WTC11 (cell line): ENCODE results near the gene GALNT5. TPM values are rescaled to one million over a fixed set of nuclear protein-coding genes. Genes with fewer than 3 reads are reported as not detected.

Source experiments
- ATAC-seq: fragments of 200-7000 bp; cut with Tn5 transposase; 2 replicates; pipeline ENCODE4 v1.10.0; 2021; ENCODE audit warnings: mild to moderate bottlenecking, moderate library complexity
- CTCF ChIA-PET: fragments of 300-600 bp; sonication (Branson Sonifier 250); formaldehyde crosslinking; loops from one replicate; lab custom pipeline; 2021; ENCODE audit warnings: antibody characterized with exemption; lab: Charles Lee
- POLR2A ChIA-PET: fragments of 350-600 bp; sonication (Branson Sonifier 250); formaldehyde crosslinking; loops from one replicate; lab custom pipeline; 2021; ENCODE audit warnings: antibody characterized with exemption; lab: Charles Lee
- DNase-seq: peaks from one replicate; pipeline ENCODE4 v3.0.0; 2021; ENCODE audit warnings: low spot score
- H3K27ac Mint-ChIP-seq: 2 replicates; pipeline ENCODE4 v1.8.0; 2021; ENCODE audit warnings: mixed read lengths
- H3K27me3 Mint-ChIP-seq: 2 replicates; pipeline ENCODE4 v1.8.0; 2021; ENCODE audit warnings: low read depth, mild to moderate bottlenecking, moderate library complexity, mixed read lengths
- H3K36me3 Mint-ChIP-seq: 2 replicates; pipeline ENCODE4 v1.8.0; 2021; ENCODE audit warnings: mixed read lengths
- H3K4me1 Mint-ChIP-seq: 2 replicates; pipeline ENCODE4 v1.8.0; 2022; ENCODE audit warnings: mixed read lengths
- H3K4me3 Mint-ChIP-seq: 2 replicates; pipeline ENCODE4 v1.8.0; 2021; ENCODE audit warnings: mild to moderate bottlenecking, moderate library complexity, mixed read lengths
- H3K9me3 Mint-ChIP-seq: 2 replicates; pipeline ENCODE4 v1.8.0; 2021; ENCODE audit warnings: mixed read lengths
- AFF4 ChIP-seq: sonication (generic); formaldehyde crosslinking; IDR thresholded peaks from 2 replicates; pipeline ENCODE4 v1.8.1; 2023; ENCODE audit warnings: mild to moderate bottlenecking, missing genetic modification reagents, borderline replicate concordance
- AR ChIP-seq: fragments of 250-450 bp; sonication (Bioruptor Pico); IDR thresholded peaks from 2 replicates; pipeline ENCODE4 v1.9.0; 2021; ENCODE audit warnings: mild to moderate bottlenecking
- ATF3 ChIP-seq: sonication (generic); formaldehyde crosslinking; conservative IDR thresholded peaks from 2 replicates; pipeline ENCODE4 v1.8.1; 2022; ENCODE audit warnings: mild to moderate bottlenecking, missing genetic modification reagents
- E2F1 ChIP-seq: sonication (generic); formaldehyde crosslinking; IDR thresholded peaks from 2 replicates; pipeline ENCODE4 v1.8.0; 2022; ENCODE audit warnings: mild to moderate bottlenecking, missing genetic modification reagents
- GTF2I ChIP-seq: fragments of 250-450 bp; sonication (Bioruptor Pico); conservative IDR thresholded peaks from 2 replicates; pipeline ENCODE4 v1.4.0; 2021; ENCODE audit warnings: mild to moderate bottlenecking
- HMGA2 ChIP-seq: fragments of 250-450 bp; sonication (Bioruptor Pico); IDR thresholded peaks from 2 replicates; pipeline ENCODE4 v1.4.0; 2021; ENCODE audit warnings: mild to moderate bottlenecking, moderate library complexity
- KAT7 ChIP-seq: sonication (generic); formaldehyde crosslinking; IDR thresholded peaks from 2 replicates; pipeline ENCODE4 v1.8.1; 2023; ENCODE audit warnings: missing genetic modification reagents, mild to moderate bottlenecking, borderline replicate concordance
- MAX ChIP-seq: sonication (generic); formaldehyde crosslinking; IDR thresholded peaks from 2 replicates; pipeline ENCODE4 v1.8.0; 2022; ENCODE audit warnings: mild to moderate bottlenecking, missing genetic modification reagents
- NFATC4 ChIP-seq: fragments of 250-450 bp; sonication (Bioruptor Pico); IDR thresholded peaks from 2 replicates; pipeline ENCODE4 v1.9.0; 2021; ENCODE audit warnings: mild to moderate bottlenecking
- NR2C2 ChIP-seq: sonication (generic); formaldehyde crosslinking; IDR thresholded peaks from 2 replicates; pipeline ENCODE4 v1.8.0; 2022; ENCODE audit warnings: mild to moderate bottlenecking, missing genetic modification reagents
- RELA ChIP-seq: sonication (generic); formaldehyde crosslinking; IDR thresholded peaks from 2 replicates; pipeline ENCODE4 v1.8.1; 2022; ENCODE audit warnings: missing genetic modification reagents, mild to moderate bottlenecking, borderline replicate concordance
- RORB ChIP-seq: fragments of 250-450 bp; sonication (Bioruptor Pico); IDR thresholded peaks from 2 replicates; pipeline ENCODE4 v1.9.0; 2021; ENCODE audit warnings: mild to moderate bottlenecking
- SOX15 ChIP-seq: fragments of 250-450 bp; sonication (Bioruptor Pico); IDR thresholded peaks from 2 replicates; pipeline ENCODE4 v1.9.0; 2021; ENCODE audit warnings: mild to moderate bottlenecking
- ZBTB21 ChIP-seq: sonication (generic); formaldehyde crosslinking; IDR thresholded peaks from 2 replicates; pipeline ENCODE4 v1.8.1; 2023; ENCODE audit warnings: mild to moderate bottlenecking, missing genetic modification reagents, borderline replicate concordance
- ZNF512 ChIP-seq: sonication (generic); formaldehyde crosslinking; IDR thresholded peaks from 2 replicates; pipeline ENCODE4 v1.8.1; 2022; ENCODE audit warnings: missing genetic modification reagents, borderline replicate concordance
- ZSCAN18 ChIP-seq: fragments of 250-450 bp; sonication (Bioruptor Pico); IDR thresholded peaks from 2 replicates; pipeline ENCODE4 v2.1.2; 2022; ENCODE audit warnings: mild to moderate bottlenecking, moderate library complexity
- total RNA-seq: library from RNA; stranded (reverse); gene quantifications from 3 replicates; pipeline ENCODE4 v1.2.3, GENCODE V29; 2021

Gene GALNT5
- total RNA-seq, 1 experiment from 2014 or later, result 0.17 TPM

GRCh38 chr2:157238296-157238695 lies 19.2 kb upstream of the GALNT5 start:
- H3K27me3 Mint-ChIP-seq, result no peaks in the 10 kb centered on the region
- H3K9me3 Mint-ChIP-seq, result peaks cover 2% of the 10 kb centered on the region; the same call in 1 of the 2 replicates
- CTCF ChIA-PET, result no interaction called here
- DNase-seq, result no peak
- POLR2A ChIA-PET, result no interaction called here
- no peak overlapping the region for H3K4me3 Mint-ChIP-seq
- no peak for TF ChIP-seq RORB (CRISPR knock-in tag)
- no peak for TF ChIP-seq NR2C2 (CRISPR knock-in tag)
- no peak for TF ChIP-seq E2F1 (CRISPR knock-in tag)
- no peak for TF ChIP-seq HMGA2 (CRISPR knock-in tag)
- no peak for TF ChIP-seq ZSCAN18 (CRISPR knock-in tag)
- no peak for TF ChIP-seq AR (CRISPR knock-in tag)
- no peak for TF ChIP-seq ATF3 (CRISPR knock-in tag)
- no peak for TF ChIP-seq AFF4 (CRISPR knock-in tag)
- TF ChIP-seq ZBTB21 (CRISPR knock-in tag), result no peak
- TF ChIP-seq ZNF512 (CRISPR knock-in tag), result no peak
- no peak for TF ChIP-seq SOX15 (CRISPR knock-in tag)
- TF ChIP-seq GTF2I, result no peak
- no peak for TF ChIP-seq RELA (CRISPR knock-in tag)
- no peak for TF ChIP-seq KAT7
- no peak for TF ChIP-seq MAX (CRISPR knock-in tag)
- no peak for TF ChIP-seq NFATC4
- no peaks in the 10 kb centered on the region for H3K4me1 Mint-ChIP-seq
- H3K27ac Mint-ChIP-seq, result no peak overlapping the region
- H3K36me3 Mint-ChIP-seq, result 0 out of 2 replicates have a peak, but pooled peaks cover 2% of the 10 kb centered on the region
- ATAC-seq, result no peak
